Neural cell (in vitro differentiated cells): ENCODE results near the gene ADARB2.

Source experiments
- CTCF ChIP-seq: fragments of 450-650 bp; IDR thresholded peaks from 2 replicates; pipeline ENCODE4 v1.5.1; 2014; ENCODE audit warnings: antibody characterized with exemption, mild to moderate bottlenecking, moderate library complexity; ENCODE audit not compliant: poor library complexity, severe bottlenecking
- EZH2 ChIP-seq: fragments of 200-600, 300-800 bp; shearing (Covaris generic), sonication (generic); IDR thresholded peaks from 2 replicates; pipeline ENCODE4 v1.6.1; 2014; ENCODE audit warnings: antibody characterized with exemption, low read length, borderline replicate concordance, mild to moderate bottlenecking; ENCODE audit not compliant: insufficient read depth, poor library complexity, severe bottlenecking

- TF ChIP-seq CTCF (no peak), EZH2 (no peak)
Measured at GRCh38 chr10:1422275-1422674, 315.1 kb downstream of the ADARB2 start.
